Adipocyte (in vitro differentiated cells): ENCODE measurements around the gene ZP2.
"Not testable (repeated sequence)": the region's sequence is repeated elsewhere in the genome, so short reads cannot be mapped to it uniquely, and the experiment has no call there.

Experiments used
- DNase-seq: peaks from one replicate; pipeline ENCODE4 v3.0.0-alpha.2; 2015; ENCODE audit warnings: low read depth
- H3K27me3 ChIP-seq: replicated peaks from 2 replicates; pipeline ENCODE4 v1.7.0; 2013; ENCODE audit warnings: mild to moderate bottlenecking, low read length, moderate library complexity; ENCODE audit not compliant: control insufficient read depth, insufficient read depth
- H3K36me3 ChIP-seq: 2 replicates; pipeline ENCODE4 v1.7.0; 2013; ENCODE audit warnings: low read length, mild to moderate bottlenecking, moderate library complexity; ENCODE audit not compliant: control insufficient read depth, insufficient read depth, severe bottlenecking
- H3K4me1 ChIP-seq: 2 replicates; pipeline ENCODE4 v1.7.0; 2013; ENCODE audit warnings: mild to moderate bottlenecking, low read length, moderate library complexity; ENCODE audit not compliant: control insufficient read depth, insufficient read depth
- H3K4me3 ChIP-seq: 2 replicates; pipeline ENCODE4 v1.7.0; 2013; ENCODE audit warnings: mild to moderate bottlenecking, low read length, moderate library complexity
- H3K9ac ChIP-seq: 2 replicates; pipeline ENCODE4 v1.7.0; 2013; ENCODE audit warnings: mild to moderate bottlenecking, low read length, moderate library complexity
- H3K9me3 ChIP-seq: 2 replicates; pipeline ENCODE4 v1.7.0; 2013; ENCODE audit warnings: mild to moderate bottlenecking, low read length, moderate library complexity; ENCODE audit not compliant: control insufficient read depth

ZP2 gene

DNA sequence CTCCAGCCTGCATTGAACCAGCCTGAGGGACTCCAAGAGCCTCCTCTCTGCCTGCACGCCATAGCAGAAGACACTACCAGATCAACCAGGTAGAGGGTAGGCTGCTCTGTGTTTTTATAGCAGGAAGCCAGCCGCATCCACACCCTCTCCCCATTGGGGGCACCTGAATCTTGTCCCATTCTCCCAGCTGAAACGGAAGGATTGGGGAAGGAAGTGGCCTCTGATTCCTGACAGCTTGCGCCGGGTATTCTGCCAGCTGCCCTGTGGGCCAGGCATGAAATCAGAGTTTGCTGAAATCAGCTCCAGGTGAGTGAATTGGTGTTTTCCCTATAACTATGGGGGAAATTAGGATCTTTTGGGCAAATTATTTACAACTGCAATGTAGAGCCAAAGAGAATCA, at the start of gene ZP2:
Gene ZP2, minus strand, starts transcription at position 89 of the 400 bp plus-strand sequence. Its CDS starts 27 bp downstream, at position 62.
- DNase-seq: no peak
- no peaks in the 10 kb centered on the region for H3K9me3 ChIP-seq
- no peaks in the 10 kb centered on the region for H3K36me3 ChIP-seq
- no peak within 1 kb of the TSS for H3K9ac ChIP-seq
- H3K27me3 ChIP-seq: peaks cover 40% of the 10 kb centered on the region
- H3K4me3 ChIP-seq: no peak within 1 kb of the TSS
- H3K4me1 ChIP-seq: no peaks in the 10 kb centered on the region

DNA sequence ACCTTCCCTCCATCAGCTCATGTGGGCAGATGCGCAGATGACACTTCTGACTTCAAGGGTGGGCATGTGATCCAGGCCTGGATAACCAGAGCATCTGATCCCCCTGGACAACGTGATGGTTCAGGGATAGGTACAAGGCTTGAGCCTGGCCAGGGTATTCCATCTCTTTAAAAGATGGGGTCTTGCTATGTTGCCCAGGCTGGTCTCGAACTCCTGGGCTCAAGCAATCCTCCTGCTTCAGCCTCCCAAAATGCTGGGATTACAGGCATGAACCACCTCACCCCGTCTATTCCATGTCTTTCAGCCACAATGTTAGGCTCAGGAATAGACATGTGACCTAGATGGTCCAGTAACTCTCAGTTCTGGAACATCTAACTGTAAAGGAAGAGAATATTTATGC, 45.9 kb upstream of the ZP2 start:
- Histone ChIP-seq H3K36me3 (no peaks in the 10 kb centered on the region), H3K4me1 (peaks cover 11% of the 10 kb centered on the region), H3K4me3 (no peak overlapping the region), H3K27me3 (peaks cover 3% of the 10 kb centered on the region), H3K9ac (no peak overlapping the region), H3K9me3 (no peaks in the 10 kb centered on the region)
- no peak for DNase-seq

DNA sequence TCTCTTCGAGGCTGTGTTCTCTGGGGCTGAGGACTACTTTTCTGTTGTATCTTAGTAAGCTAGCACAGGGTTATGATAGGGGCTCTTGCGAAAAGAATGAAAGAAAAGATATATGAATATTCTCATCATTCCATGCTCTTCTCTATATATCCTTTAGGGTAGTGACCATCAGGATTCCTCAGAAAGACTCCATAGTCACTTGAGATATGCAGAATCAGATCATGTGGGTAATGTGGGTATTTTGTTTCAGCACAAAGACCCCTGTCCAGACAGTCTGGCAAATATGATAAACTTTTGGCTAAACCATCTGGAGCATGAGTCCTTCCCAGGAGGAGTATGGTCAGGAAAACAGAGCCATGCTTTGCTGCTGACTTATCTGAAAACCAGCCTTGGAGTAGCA, 45.3 kb upstream of the ZP2 start:
- Histone ChIP-seq H3K4me3 (no peak overlapping the region), H3K9me3 (no peaks in the 10 kb centered on the region), H3K36me3 (no peaks in the 10 kb centered on the region), H3K27me3 (peaks cover 3% of the 10 kb centered on the region), H3K9ac (no peak overlapping the region), H3K4me1 (peaks cover 11% of the 10 kb centered on the region)
- no peak for DNase-seq

GRCh38 chr16:21253470-21253869, 42.1 kb upstream of the ZP2 start:
- Histone ChIP-seq H3K4me1 (no peaks in the 10 kb centered on the region), H3K4me3 (no peak overlapping the region), H3K9ac (no peak overlapping the region), H3K9me3 (no peaks in the 10 kb centered on the region), H3K27me3 (peaks cover 19% of the 10 kb centered on the region), H3K36me3 (no peaks in the 10 kb centered on the region)
- DNase-seq: no peak

GRCh38 chr16:21250072-21250923, 38.9 kb upstream of the ZP2 start:
- H3K4me3 ChIP-seq: no peak overlapping the region
- no peaks in the 10 kb centered on the region for H3K4me1 ChIP-seq
- no peaks in the 10 kb centered on the region for H3K9me3 ChIP-seq
- no peak for DNase-seq
- H3K36me3 ChIP-seq: no peaks in the 10 kb centered on the region
- H3K27me3 ChIP-seq: peaks cover 19% of the 10 kb centered on the region
- no peak overlapping the region for H3K9ac ChIP-seq

- DNase-seq, H3K4me3 ChIP-seq, H3K4me1 ChIP-seq, H3K9ac ChIP-seq, H3K9me3 ChIP-seq, H3K36me3 ChIP-seq: not testable (repeated sequence)
- peaks cover 17% of the 10 kb centered on the region for H3K27me3 ChIP-seq
These were observed 36.8 kb upstream of the ZP2 start for GRCh38 chr16:21248179-21248578.

- H3K4me3 ChIP-seq: no peak overlapping the region
- peaks cover 1% of the 10 kb centered on the region for H3K27me3 ChIP-seq
- no peak for DNase-seq
- no peak overlapping the region for H3K9ac ChIP-seq
- H3K9me3 ChIP-seq: no peaks in the 10 kb centered on the region
- no peaks in the 10 kb centered on the region for H3K4me1 ChIP-seq
- no peaks in the 10 kb centered on the region for H3K36me3 ChIP-seq
These were observed 33.3 kb upstream of the ZP2 start for GRCh38 chr16:21244518-21245215.

DNA sequence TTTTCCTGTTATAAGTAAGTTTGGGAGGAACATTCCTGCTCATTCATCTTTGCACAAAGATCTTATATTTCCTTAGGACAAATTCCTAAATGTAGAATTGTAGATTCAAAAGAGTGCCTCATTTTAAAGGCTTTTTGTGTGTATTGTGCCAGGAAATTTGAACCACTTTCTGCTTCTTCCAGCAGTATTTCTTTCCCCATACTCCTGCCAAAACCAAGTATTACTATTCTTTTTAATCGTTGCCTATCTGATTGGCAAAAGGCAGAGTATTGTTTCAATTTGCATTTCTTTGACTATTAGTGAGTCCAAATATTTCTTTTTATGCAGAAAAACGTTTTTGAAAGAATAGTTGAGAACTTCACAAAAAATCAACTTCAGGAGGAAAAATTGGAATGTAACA, 31.4 kb upstream of the ZP2 start:
- Histone ChIP-seq H3K4me1 (no peaks in the 10 kb centered on the region), H3K9me3 (no peaks in the 10 kb centered on the region), H3K27me3 (no peaks in the 10 kb centered on the region), H3K9ac (no peak overlapping the region), H3K36me3 (no peaks in the 10 kb centered on the region), H3K4me3 (no peak overlapping the region)
- no peak for DNase-seq

DNA sequence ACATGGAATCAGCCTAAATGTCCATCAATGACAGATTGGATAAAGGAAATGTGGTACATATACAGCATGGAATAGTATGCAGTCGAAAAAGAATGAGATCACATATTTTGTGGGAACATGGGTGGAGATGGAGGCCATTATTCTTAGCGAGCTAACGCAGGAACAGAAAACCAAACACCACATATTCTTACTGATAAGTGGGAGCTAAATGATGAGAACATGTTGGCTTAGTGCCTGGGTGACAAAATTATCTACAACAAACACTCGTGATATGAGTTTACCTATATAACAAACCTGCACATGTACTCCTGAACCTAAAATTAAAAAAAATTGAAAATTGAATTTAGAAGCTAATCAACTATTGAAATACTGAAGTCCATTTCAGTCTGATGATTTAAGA, 28.3 kb upstream of the ZP2 start:
- DNase-seq: no peak
- H3K27me3 ChIP-seq: no peaks in the 10 kb centered on the region
- no peaks in the 10 kb centered on the region for H3K36me3 ChIP-seq
- H3K9me3 ChIP-seq: no peaks in the 10 kb centered on the region
- no peak overlapping the region for H3K4me3 ChIP-seq
- H3K4me1 ChIP-seq: no peaks in the 10 kb centered on the region
- no peak overlapping the region for H3K9ac ChIP-seq

GRCh38 chr16:21236831-21237230, 25.5 kb upstream of the ZP2 start:
- Histone ChIP-seq H3K4me1 (no peaks in the 10 kb centered on the region), H3K27me3 (peaks cover 2% of the 10 kb centered on the region), H3K4me3 (no peak overlapping the region), H3K9ac (no peak overlapping the region), H3K36me3 (no peaks in the 10 kb centered on the region), H3K9me3 (no peaks in the 10 kb centered on the region)
- no peak for DNase-seq

DNA sequence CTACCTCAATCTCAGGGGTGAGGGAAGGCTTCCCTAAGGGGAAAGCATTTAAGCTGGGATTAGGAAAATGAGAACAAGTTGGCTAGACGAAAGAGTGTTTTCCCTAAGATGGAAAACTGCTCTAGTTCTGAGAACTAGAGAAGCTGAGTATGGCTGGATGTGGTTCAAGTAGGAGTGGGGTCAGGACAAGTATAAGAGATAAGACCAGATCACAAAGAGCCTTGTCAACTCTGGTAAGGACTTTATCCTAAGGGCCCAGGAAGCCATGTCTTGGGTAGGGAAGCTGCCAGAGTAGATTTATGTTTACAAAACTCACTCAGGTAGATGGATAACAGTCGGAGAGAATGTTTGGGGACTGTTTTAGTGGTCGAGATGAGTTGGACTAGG, 23.8 kb upstream of the ZP2 start:
- Histone ChIP-seq H3K9ac (no peak overlapping the region), H3K27me3 (peaks cover 2% of the 10 kb centered on the region), H3K9me3 (no peaks in the 10 kb centered on the region), H3K4me3 (no peak overlapping the region), H3K36me3 (no peaks in the 10 kb centered on the region), H3K4me1 (no peaks in the 10 kb centered on the region)
- no peak for DNase-seq
